ENCODE results near the gene FGFR1OP2.

FGFR1OP2 gene

DNA sequence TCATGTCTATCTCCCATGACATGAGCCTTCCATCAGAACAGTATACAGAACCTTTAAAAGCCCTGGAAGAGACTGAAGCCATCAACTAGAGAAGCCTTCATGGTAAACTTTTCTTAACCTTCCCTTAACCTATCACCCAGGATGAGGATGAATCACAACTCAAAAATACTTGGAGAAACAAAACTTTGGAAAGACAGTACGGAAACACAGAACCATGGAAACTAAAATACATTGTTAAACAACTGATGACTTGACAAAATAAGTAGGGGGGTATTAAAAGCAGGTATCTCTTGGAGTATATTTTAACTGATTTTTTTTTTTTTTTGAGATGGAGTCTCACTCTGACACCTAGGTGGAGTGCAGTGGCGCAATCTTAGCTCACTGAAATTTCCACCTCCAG lies 67.2 kb downstream of the FGFR1OP2 start:
- no peak for DNase-seq

DNA sequence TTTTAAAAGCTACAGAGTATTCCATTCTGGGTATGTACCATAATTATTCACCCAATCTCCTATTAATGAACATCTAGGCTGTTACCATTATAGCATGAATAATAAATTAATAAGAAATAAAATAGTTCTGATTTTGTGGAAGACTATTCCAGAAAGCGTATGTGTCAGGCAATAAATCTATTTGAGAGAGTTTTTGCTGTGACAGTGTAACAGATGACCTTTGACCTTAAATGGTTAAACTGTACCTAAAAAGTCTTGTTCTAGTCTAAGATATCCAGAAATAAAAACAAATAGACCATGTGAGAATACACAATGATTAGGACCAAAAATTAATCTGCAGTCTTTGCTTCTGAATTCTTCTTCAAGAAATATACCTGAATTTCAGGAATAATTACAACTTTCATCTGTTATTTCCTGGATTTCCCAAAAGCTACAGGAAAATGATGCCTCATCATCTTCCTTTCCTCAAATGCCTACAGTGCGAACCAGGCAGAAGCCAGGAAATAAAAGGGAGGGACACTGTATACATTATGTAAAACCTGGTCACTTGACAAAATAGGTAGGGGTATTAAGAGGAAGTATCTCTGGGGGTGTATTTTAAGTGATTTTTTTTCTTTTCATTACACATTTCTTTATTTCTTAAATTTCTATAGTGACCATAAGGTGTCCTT lies 68.7 kb downstream of the FGFR1OP2 start:
- DNase-seq = no peak

DNA sequence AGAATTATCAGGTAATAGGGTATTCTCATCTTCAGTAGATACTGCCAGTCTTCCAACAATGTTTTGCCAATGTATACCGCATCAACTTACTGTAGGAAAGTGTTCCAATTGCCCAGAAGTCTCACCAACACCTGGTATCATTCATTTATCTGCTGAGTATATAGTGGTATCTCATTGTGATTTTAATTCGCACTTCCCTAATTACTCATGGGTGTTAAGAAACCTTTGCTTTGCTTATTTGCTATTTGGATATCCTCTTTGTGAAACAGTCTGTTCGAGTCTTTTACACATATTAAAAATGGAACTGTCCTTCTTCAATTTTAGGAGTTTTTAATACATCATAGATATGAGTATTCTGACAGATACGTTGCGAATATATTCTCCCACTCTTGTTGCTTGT lies 69.8 kb downstream of the FGFR1OP2 start:
- DNase-seq = no peak

GRCh38 chr12:27009881-27010301 lies 71.6 kb downstream of the FGFR1OP2 start:
- DNase-seq = no peak

DNA sequence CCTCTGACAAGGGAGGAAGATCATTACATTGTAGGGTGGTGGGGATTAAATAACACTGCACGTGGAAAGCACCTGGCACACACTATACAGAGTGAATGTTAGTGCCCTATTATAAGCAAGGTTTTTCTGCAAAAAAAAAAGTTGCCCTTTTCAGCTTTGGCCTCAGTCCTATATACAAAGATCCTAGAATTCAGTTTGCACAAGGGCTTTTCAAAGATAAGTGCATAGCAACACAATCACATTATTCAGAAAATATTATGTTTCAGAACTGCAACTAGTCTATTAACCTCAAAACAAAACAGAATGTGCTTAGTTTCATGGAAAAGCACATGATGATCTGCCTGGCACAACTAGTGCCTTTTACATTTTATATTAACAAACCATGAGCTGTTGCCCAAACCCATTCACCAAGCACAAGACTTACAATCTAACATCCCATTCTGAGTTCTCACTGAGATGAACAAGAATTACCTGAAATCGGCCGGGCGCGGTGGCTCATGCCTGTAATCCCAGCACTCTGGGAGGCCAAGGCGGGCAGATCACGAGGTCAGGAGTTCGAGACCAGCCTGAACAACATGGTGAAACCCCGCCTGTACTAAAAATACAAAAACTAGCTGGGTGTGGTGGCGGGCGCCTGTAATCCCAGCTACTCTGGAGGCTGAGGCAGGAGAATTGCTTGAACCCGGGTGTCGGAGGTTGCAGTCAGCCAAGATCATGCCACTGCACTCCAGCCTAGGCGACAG lies 74.1 kb downstream of the FGFR1OP2 start:
- no peak for DNase-seq

DNA sequence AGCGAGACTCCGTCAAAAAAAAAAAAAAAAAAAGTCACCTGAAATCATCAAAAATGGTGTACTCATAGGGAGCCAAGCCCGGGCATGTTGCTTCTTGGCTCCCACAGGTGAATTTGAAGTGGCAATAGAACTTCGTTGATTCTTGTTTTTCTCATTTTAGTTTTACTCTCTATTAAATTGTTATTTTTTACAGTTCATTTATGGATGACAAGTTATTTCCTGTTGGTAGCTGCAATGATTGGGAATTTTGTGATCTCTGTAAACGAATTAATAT lies 74.6 kb downstream of the FGFR1OP2 start:
- no peak for DNase-seq

DNA sequence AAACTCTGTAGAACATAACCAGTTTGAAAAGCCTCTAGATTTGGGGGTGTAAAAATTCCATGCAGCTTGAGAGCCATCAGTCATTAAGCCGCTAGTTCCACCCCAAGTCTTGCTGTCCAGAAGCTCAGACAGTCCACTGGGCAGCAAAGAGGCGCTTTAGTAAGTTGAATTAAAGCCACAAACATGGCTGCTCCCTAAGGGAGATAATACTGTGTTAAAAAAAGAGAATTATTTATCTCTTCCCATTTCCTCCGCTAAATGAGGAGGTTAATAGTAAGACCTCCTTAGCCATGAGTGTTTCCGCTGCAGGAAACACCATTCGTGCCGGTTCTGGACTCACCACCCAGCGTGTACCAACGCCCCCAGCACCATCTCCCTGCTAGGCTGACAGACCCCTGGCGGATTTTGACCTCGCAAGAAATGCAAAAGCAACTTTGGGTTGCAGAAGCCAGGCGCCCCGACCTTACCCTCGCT lies 75.4 kb downstream of the FGFR1OP2 start:
- DNase-seq = peak in 1 of 2 donors; percentile 19

DNA sequence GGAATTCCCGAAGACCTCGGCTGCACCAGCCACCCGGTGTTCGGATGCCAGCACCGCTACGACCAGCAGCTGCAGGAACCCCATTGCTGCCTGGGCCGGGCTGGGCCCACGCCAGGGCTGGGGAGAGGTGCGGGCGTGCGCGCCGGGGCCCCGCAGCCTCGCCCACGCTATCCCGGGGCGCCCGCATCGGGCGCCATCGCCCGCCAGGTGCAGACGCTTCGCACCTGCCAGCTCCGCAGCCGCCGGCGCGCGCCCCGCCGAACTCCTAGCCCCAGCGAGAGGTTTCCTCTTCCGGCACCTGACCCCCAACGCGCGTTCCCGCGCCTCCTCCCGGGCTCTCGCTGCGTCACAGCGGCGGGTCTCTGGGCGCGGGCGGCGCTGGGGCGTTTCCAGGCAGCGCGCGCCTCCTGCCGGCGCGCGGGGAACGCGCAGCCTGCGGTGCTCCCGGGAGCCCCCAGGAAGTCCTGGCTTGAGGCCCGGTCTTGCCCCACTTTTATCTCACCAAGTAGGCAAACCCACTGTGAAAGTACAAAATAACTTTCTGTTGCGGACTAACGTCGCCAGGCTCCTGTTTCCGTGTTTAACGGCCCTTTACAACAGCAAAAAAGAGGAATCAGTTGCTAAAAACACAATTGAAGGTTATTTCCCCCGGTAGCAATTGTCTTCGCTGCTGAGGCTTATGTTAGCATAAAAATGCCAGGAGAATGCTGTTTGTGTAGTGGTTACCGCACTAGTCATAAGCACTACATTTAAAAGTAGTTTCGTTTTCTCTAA lies 76.0 kb downstream of the FGFR1OP2 start, which contains the start of gene TM7SF3:
TM7SF3 (minus strand) TSS at position 300 of the 774 bp plus-strand sequence; CDS start at position 84, 216 bp downstream.
- peak; percentile 94 to 95 for DNase-seq

- no peak for DNase-seq
These were observed 76.8 kb downstream of the FGFR1OP2 start for GRCh38 chr12:27014859-27015729.

DNA sequence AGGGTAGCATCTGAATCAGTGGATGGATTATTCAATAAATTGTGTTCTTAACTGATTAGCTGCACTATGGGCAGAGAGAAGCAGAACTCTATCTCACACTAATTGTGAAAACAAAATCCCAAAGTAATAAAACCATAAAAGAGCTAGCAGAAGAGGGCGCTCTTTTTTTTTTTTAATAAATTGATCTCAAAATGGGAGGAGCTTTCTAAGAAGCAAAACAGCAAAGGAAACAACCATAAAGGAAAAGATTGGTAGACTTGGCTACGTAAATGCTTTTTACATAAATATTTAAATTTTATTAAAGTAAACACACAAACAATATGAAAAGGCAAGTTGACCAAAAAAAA lies 77.4 kb downstream of the FGFR1OP2 start:
- peak in 1 of 2 donors; percentile 68 for DNase-seq
